ENCODE data around the gene C17orf107.

C17orf107 gene

GRCh38 chr17:4938688-4939545, 39.6 kb downstream of the C17orf107 start:
- TF ChIP-seq, protein P1, sequence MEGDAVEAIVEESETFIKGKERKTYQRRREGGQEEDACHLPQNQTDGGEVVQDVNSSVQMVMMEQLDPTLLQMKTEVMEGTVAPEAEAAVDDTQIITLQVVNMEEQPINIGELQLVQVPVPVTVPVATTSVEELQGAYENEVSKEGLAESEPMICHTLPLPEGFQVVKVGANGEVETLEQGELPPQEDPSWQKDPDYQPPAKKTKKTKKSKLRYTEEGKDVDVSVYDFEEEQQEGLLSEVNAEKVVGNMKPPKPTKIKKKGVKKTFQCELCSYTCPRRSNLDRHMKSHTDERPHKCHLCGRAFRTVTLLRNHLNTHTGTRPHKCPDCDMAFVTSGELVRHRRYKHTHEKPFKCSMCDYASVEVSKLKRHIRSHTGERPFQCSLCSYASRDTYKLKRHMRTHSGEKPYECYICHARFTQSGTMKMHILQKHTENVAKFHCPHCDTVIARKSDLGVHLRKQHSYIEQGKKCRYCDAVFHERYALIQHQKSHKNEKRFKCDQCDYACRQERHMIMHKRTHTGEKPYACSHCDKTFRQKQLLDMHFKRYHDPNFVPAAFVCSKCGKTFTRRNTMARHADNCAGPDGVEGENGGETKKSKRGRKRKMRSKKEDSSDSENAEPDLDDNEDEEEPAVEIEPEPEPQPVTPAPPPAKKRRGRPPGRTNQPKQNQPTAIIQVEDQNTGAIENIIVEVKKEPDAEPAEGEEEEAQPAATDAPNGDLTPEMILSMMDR (IDR thresholded peaks at IDR 0.05; ENCODE audit: extremely low read depth, missing control alignments): no peak
- DNase-seq (ENCODE audit: low spot score): no peak

DNA sequence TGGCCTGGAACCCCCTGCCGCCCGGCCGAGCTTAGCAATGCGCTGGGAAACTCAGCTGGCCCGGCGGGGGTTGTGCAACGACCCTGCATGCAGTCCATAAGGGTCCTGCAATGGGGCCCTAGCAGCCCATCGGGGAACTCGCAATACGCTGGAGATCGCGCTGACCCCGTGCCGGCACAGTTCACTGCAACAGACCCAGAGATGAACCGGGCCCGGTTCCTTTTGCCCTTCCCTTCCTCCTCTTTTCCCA, 40.1 kb downstream of the C17orf107 start:
- DNase-seq (ENCODE audit: low spot score): no peak

GRCh38 chr17:4939796-4940554, 40.6 kb downstream of the C17orf107 start, which contains the start of the genes RNF167 and SLC25A11:
Gene RNF167 (plus strand): TSS chr17:4940268. CDS start chr17:4940910, 642 bp downstream.
Gene SLC25A11 (minus strand): TSS chr17:4940046. CDS start chr17:4939910, 136 bp downstream.
- DNase-seq (ENCODE audit: low spot score): peak; percentile 98
- TF ChIP-seq, protein P1 (IDR thresholded peaks at IDR 0.05; ENCODE audit: extremely low read depth, missing control alignments): no peak

More for the DNA sequence above, 40.1 kb downstream of the C17orf107 start:
- TF ChIP-seq, protein P1 (IDR thresholded peaks at IDR 0.05; ENCODE audit: extremely low read depth, missing control alignments): no peak

DNA sequence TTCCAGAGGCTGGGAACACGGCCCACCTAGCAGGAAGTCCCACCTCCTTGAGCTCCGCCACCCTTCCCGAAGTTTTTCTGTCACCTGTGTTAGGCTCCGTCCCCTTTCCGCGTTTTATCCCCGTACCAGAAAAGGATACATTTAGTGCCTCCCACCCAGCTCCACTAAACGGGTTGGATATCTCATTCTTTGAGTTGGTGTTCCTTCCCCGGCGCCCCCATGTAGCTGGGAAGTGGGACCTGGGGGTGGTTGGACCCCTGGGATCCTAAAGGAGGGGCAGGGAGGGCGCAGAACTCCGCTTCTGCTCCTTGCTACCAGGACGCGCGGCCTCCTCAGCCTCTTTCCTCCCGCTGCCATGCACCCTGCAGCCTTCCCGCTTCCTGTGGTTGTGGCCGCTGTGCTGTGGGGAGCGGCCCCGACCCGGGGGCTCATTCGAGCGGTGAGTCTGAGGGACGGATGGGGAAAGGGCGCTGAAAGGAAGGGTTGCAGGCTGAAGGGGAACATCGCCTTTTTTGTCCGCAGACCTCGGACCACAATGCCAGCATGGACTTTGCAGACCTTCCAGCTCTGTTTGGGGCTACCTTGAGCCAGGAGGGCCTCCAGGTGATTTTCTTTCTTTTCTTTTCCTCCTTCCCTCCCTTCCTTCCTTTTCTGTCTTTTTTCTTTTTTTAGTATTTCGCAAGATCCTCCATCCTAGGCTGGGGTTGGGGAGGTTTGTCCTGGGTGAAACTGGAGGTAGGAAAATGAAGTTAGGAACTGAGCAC, 41.4 kb downstream of the C17orf107 start:
- TF ChIP-seq, protein P1 (IDR thresholded peaks at IDR 0.05; ENCODE audit: extremely low read depth, missing control alignments): no peak
- DNase-seq (ENCODE audit: low spot score): no peak

DNA sequence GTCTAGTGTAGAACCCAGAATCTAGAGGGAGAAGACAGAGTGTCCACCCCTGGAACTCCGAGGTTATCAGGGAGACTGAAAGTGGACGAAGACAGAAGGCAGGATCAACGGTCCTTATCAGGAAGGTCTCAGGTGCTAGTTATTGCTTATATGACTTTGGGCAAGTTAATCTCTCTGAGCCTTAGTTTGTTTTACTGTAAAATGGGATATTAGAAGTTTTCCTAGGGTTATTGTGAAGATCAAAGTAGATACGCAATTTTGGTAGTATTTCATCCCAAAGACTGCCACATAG, 41.9 kb downstream of the C17orf107 start:
- DNase-seq (ENCODE audit: low spot score): no peak
- TF ChIP-seq, protein P1 (IDR thresholded peaks at IDR 0.05; ENCODE audit: extremely low read depth, missing control alignments): no peak

DNA sequence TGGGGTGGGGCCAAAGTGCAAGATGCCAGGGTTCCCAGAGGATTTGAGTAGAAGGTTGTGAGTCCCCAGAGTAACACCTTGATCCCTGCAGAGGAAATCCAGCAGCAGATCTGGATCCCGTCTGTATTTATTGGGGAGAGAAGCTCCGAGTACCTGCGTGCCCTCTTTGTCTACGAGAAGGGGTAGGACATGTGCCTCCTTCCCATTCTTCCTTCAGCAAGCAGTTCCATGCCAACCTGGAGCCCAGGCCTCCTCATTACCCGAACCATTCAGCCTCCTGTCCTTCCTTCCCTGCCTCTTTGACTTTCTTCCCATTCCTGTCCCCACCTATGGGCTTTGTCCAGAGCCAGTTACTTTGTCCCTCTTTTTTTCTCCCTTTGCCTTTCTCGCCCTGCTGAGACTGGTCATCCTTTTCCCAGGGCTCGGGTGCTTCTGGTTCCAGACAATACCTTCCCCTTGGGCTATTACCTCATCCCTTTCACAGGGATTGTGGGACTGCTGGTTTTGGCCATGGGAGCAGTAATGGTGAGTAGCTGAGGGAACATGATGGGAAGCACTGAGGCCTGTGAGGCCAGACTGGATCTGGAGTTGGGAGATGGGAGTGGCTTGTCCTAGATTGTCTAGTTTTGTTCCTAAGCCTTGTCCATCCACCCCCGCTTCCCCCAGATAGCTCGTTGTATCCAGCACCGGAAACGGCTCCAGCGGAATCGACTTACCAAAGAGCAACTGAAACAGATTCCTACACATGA, 43.6 kb downstream of the C17orf107 start:
- no peak for DNase-seq (ENCODE audit: low spot score)
- TF ChIP-seq, protein P1 (IDR thresholded peaks at IDR 0.05; ENCODE audit: extremely low read depth, missing control alignments): no peak
